ENCODE data around the gene LRRN4CL. TPM values are rescaled to one million over a fixed set of nuclear protein-coding genes. Genes with fewer than 3 reads are reported as not detected.

Gene LRRN4CL
- total and polyA plus RNA-seq, 9 of the 15 experiments (the other 6 are each of a cell fraction or from before 2014, with no cell fraction given): 0.03 to 0.11 (median 0.05) TPM; not detected in 4

GRCh38 chr11:62689421-62690183, at the start of gene LRRN4CL (continued):
- TF ChIP-seq HNRNPH1 (optimal IDR thresholded peaks at IDR 0.05; ENCODE audit: low read depth, low read length) (no peak), ZNF316 (IDR thresholded peaks at IDR 0.05) (no peak), ZNF79 (CRISPR knock-in tag; IDR thresholded peaks at IDR 0.05; ENCODE audit: low read depth) (no peak), BRD9 (IDR thresholded peaks at IDR 0.05; ENCODE audit: low read depth, partially characterized antibody) (no peak), NR3C1 (CRISPR knock-in tag; IDR thresholded peaks at IDR 0.05) (no peak), POLR2A (conservative IDR thresholded peaks at IDR 0.05) (peak; percentile 52), STAT5A (IDR thresholded peaks at IDR 0.05; ENCODE audit: borderline replicate concordance, low read length) (no peak)

GRCh38 chr11:62737196-62737595, 47.9 kb upstream of the LRRN4CL start:
- H3K27me3 ChIP-seq (ENCODE audit: control insufficient read depth in 2 of 2, insufficient read depth in 2 of 2, low read length in 2 of 2): no peaks in the 10 kb centered on the region
- H3K9ac ChIP-seq (ENCODE audit: insufficient read depth in 1 of 2, low read depth in 2 of 2, low read length in 2 of 2): no peak overlapping the region
- H3K4me1 ChIP-seq (replicated peaks in 1 of 2; ENCODE audit: control insufficient read depth in 2 of 2, insufficient read depth in 2 of 2, low read length in 2 of 2): no peaks in the 10 kb centered on the region
- H3K36me3 ChIP-seq (ENCODE audit: control insufficient read depth, insufficient read depth, low read length): peaks cover 47% of the 10 kb centered on the region; the same call in 2 of the 3 replicates
- no TSS peak for BruUV-seq (replicated peaks)
- no peak for ATAC-seq
- no peak overlapping the region for H3K4me3 ChIP-seq
- in situ Hi-C loops (cut with MboI): no loop called here
- no peak for DNase-seq (ENCODE audit: extremely low read depth in 1 of 4, low spot score in 3 of 4)
- no peak overlapping the region for H2AFZ ChIP-seq (ENCODE audit: low read depth, low read length)
- POLR2A ChIA-PET: interaction anchor here (0.6 kb wide), 2 partner anchors 121 to 290 kb away, joined by 3 read pairs; no protein-coding TSS in a partner anchor
- H3K79me2 ChIP-seq (ENCODE audit: control insufficient read depth, insufficient read depth, low read length): no peaks in the 10 kb centered on the region
- CTCF ChIA-PET (ENCODE audit: low intra/inter-chr PET ratio): interaction anchor here (0.6 kb wide), 1 partner anchor 15 kb away, joined by 3 read pairs; no protein-coding TSS in a partner anchor
- H3K9me3 ChIP-seq (replicated peaks; ENCODE audit: control insufficient read depth, insufficient read depth, low read depth, low read length): no peaks in the 10 kb centered on the region
- H3K27ac ChIP-seq (ENCODE audit: extremely low read depth, low read depth, low read length): no peak overlapping the region
- no peaks in the 10 kb centered on the region for H4K20me1 ChIP-seq (replicated peaks; ENCODE audit: control insufficient read depth, insufficient read depth, low read length)
- peaks cover 2% of the 10 kb centered on the region for H3K9me1 ChIP-seq (ENCODE audit: control insufficient read depth, insufficient read depth, low read length)
- FAIRE-seq: no peak
- no peak overlapping the region for H3K4me2 ChIP-seq (ENCODE audit: insufficient read depth, low read length)
- intact Hi-C loops (cut with micrococcal nuclease): no loop called here
- TF ChIP-seq ZSCAN32 (CRISPR knock-in tag; IDR thresholded peaks at IDR 0.05) (no peak), ZBTB7A (IDR thresholded peaks at IDR 0.05; ENCODE audit: borderline replicate concordance, control insufficient read depth, low read depth, low read length) (no peak), ZC3H11A (IDR thresholded peaks at IDR 0.05; ENCODE audit: low read depth, low read length) (no peak), ZKSCAN1 (IDR thresholded peaks at IDR 0.05; ENCODE audit: low read depth, low read length) (no peak), E2F6 (IDR thresholded peaks at IDR 0.05; ENCODE audit: borderline replicate concordance in 1 of 2, extremely low read depth in 1 of 2, insufficient read depth in 1 of 2, insufficient read length in 1 of 2, low read depth in 1 of 2, low read length in 1 of 2, poor library complexity in 1 of 2, severe bottlenecking in 1 of 2) (no peak), PML (IDR thresholded peaks at IDR 0.05; ENCODE audit: low read length) (no peak), U2AF1 (optimal IDR thresholded peaks at IDR 0.05; ENCODE audit: low read depth, low read length) (no peak), JUN (IDR thresholded peaks at IDR 0.05; ENCODE audit: borderline replicate concordance, low read depth, low read length) (no peak), JUN (CRISPR knock-in tag; IDR thresholded peaks at IDR 0.05; ENCODE audit: borderline replicate concordance) (no peak), ZFP1 (CRISPR knock-in tag; IDR thresholded peaks at IDR 0.05) (no peak), RNF219 (CRISPR knock-in tag; IDR thresholded peaks at IDR 0.05) (no peak), BMI1 (IDR thresholded peaks at IDR 0.05; ENCODE audit: low read length) (no peak), MCM2 (IDR thresholded peaks at IDR 0.05; ENCODE audit: low read depth) (no peak), LEF1 (IDR thresholded peaks at IDR 0.05) (no peak)

Measured in K562 (cell line).